HepG2 (cell line): Measurements from ENCODE around the gene UBE2G2. TPM values are rescaled to one million over a fixed set of nuclear protein-coding genes. Genes with fewer than 3 reads are reported as not detected.

Source experiments
- ATF7-NPFF ChIP-seq: sonication (generic); formaldehyde crosslinking; IDR thresholded peaks from 2 replicates; pipeline ENCODE4 v1.8.1; 2023; ENCODE audit warnings: mild to moderate bottlenecking, low read depth, missing genetic modification reagents, moderate library complexity
- BRCA1 ChIP-seq: sonication (generic); formaldehyde crosslinking; IDR thresholded peaks from 2 replicates; pipeline ENCODE4 v1.4.0; 2020; ENCODE audit warnings: missing genetic modification reagents
- DR1 ChIP-seq: sonication (generic); formaldehyde crosslinking; IDR thresholded peaks from 2 replicates; pipeline ENCODE4 v1.8.0; 2021; ENCODE audit warnings: mild to moderate bottlenecking, missing genetic modification reagents, inconsistent platforms
- EEA1 ChIP-seq: sonication (generic); formaldehyde crosslinking; IDR thresholded peaks from 2 replicates; pipeline ENCODE4 v1.5.1; 2020; ENCODE audit warnings: mild to moderate bottlenecking, missing genetic modification reagents, borderline replicate concordance
- ELF4 ChIP-seq: sonication (generic); formaldehyde crosslinking; IDR thresholded peaks from 2 replicates; pipeline ENCODE4 v1.5.0; 2020; ENCODE audit warnings: missing genetic modification reagents, mild to moderate bottlenecking, moderate library complexity, borderline replicate concordance
- FOXP4 ChIP-seq: sonication (generic); formaldehyde crosslinking; IDR thresholded peaks from 2 replicates; pipeline ENCODE4 v1.4.0; 2020; ENCODE audit warnings: missing genetic modification reagents
- HNRNPUL1 ChIP-seq: fragments of 200-400 bp; formaldehyde crosslinking; IDR thresholded peaks from 2 replicates; pipeline ENCODE4 v1.6.1; 2017; ENCODE audit warnings: low read depth, mild to moderate bottlenecking, low read length, moderate library complexity
- HOXA3 ChIP-seq: sonication (generic); formaldehyde crosslinking; IDR thresholded peaks from 2 replicates; pipeline ENCODE4 v1.5.0; 2020; ENCODE audit warnings: missing genetic modification reagents
- HOXA5 ChIP-seq: sonication (generic); formaldehyde crosslinking; IDR thresholded peaks from 2 replicates; pipeline ENCODE4 v1.4.0; 2020; ENCODE audit warnings: missing genetic modification reagents
- IRF9 ChIP-seq: sonication (generic); formaldehyde crosslinking; IDR thresholded peaks from 2 replicates; pipeline ENCODE4 v1.8.0; 2022; ENCODE audit warnings: missing genetic modification reagents, mild to moderate bottlenecking, borderline replicate concordance
- KAT7 ChIP-seq: IDR thresholded peaks from 2 replicates; pipeline ENCODE4 v1.6.1; 2018; ENCODE audit warnings: borderline replicate concordance, missing compliant biosample characterization
- MAZ ChIP-seq, 2 experiments: sonication (generic) in 1 of 2; formaldehyde crosslinking in 1 of 2; IDR thresholded peaks; 2 replicates each; pipeline versions ENCODE4 v1.5.0 to v1.6.1; 2012 to 2020; ENCODE audit warnings: low read depth in 2 of 2, mild to moderate bottlenecking in 2 of 2, borderline replicate concordance in 1 of 2, improper control_type of control experiment in 1 of 2, low read length in 1 of 2, missing genetic modification reagents in 1 of 2, moderate library complexity in 1 of 2
- NFATC3 ChIP-seq: sonication (generic); formaldehyde crosslinking; IDR thresholded peaks from 2 replicates; pipeline ENCODE4 v1.5.1; 2020; ENCODE audit warnings: mild to moderate bottlenecking, missing genetic modification reagents
- PHB2 ChIP-seq: fragments of 450-650 bp; IDR thresholded peaks from 2 replicates; pipeline ENCODE4 v1.6.1; 2018; ENCODE audit not compliant: partially characterized antibody
- PHF8 ChIP-seq: sonication (generic); formaldehyde crosslinking; IDR thresholded peaks from 2 replicates; pipeline ENCODE4 v1.5.0; 2020; ENCODE audit warnings: missing genetic modification reagents
- POLR2A ChIP-seq, 2 experiments: IDR thresholded peaks; 2 replicates each; pipeline ENCODE4 v1.6.1; 2011; ENCODE audit warnings: low read depth in 2 of 2, low read length in 2 of 2, mild to moderate bottlenecking in 1 of 2, moderate library complexity in 1 of 2; ENCODE audit not compliant: insufficient read depth in 1 of 2
- POLR2G ChIP-seq: fragments of 200-400 bp; formaldehyde crosslinking; IDR thresholded peaks from 2 replicates; pipeline ENCODE4 v1.6.1; 2018; ENCODE audit warnings: mild to moderate bottlenecking, low read depth, low read length, moderate library complexity
- RBFOX2 ChIP-seq: fragments of 200-400 bp; formaldehyde crosslinking; IDR thresholded peaks from 2 replicates; pipeline ENCODE4 v1.6.1; 2017; ENCODE audit warnings: low read depth, mild to moderate bottlenecking, low read length
- SP1 ChIP-seq, 2 experiments: fragments of 450-650 bp in 1 of 2; sonication (generic) in 1 of 2; formaldehyde crosslinking in 1 of 2; IDR thresholded peaks; 2 replicates each; pipeline versions ENCODE4 v1.4.0 to v1.6.1; 2016 to 2020; ENCODE audit warnings: missing genetic modification reagents in 1 of 2
- THAP11 ChIP-seq: IDR thresholded peaks from 2 replicates; pipeline ENCODE4 v1.6.1; 2016; ENCODE audit warnings: missing biosample characterization, missing genetic modification reagents
- ZFP1 ChIP-seq: IDR thresholded peaks from 2 replicates; pipeline ENCODE4 v1.6.1; 2016
- ZFY ChIP-seq: sonication (generic); formaldehyde crosslinking; IDR thresholded peaks from 2 replicates; pipeline ENCODE4 v1.4.0; 2020; ENCODE audit warnings: missing genetic modification reagents
- ZNF430 ChIP-seq: sonication (generic); formaldehyde crosslinking; IDR thresholded peaks from 2 replicates; pipeline ENCODE4 v1.9.0; 2021; ENCODE audit warnings: mild to moderate bottlenecking, missing genetic modification reagents
- ZNF446 ChIP-seq: sonication (generic); formaldehyde crosslinking; IDR thresholded peaks from 2 replicates; pipeline ENCODE4 v1.5.0; 2020; ENCODE audit warnings: mild to moderate bottlenecking, missing genetic modification reagents
- ZNF552 ChIP-seq: sonication (generic); formaldehyde crosslinking; IDR thresholded peaks from 2 replicates; pipeline ENCODE4 v1.9.0; 2022; ENCODE audit warnings: missing genetic modification reagents, mild to moderate bottlenecking, borderline replicate concordance
- ZNF709 ChIP-seq: sonication (generic); formaldehyde crosslinking; IDR thresholded peaks from 2 replicates; pipeline ENCODE4 v1.5.0; 2020; ENCODE audit warnings: mild to moderate bottlenecking, missing genetic modification reagents
- ZNF782 ChIP-seq: sonication (generic); formaldehyde crosslinking; IDR thresholded peaks from 2 replicates; pipeline ENCODE4 v1.4.0; 2020; ENCODE audit warnings: missing genetic modification reagents, mild to moderate bottlenecking, borderline replicate concordance
- ZSCAN25 ChIP-seq: sonication (generic); formaldehyde crosslinking; IDR thresholded peaks from 2 replicates; pipeline ENCODE4 v1.8.0; 2022; ENCODE audit warnings: mild to moderate bottlenecking, missing genetic modification reagents
- polyA plus RNA-seq, 8 experiments: library from polyadenylated mRNA; depleted of rRNA in 3 of 8; stranded (reverse) in 7 of 8; unstranded in 1 of 8; fragments of >200 nt; fragmentation: Illumina TruSeq in 4 of 8; extraction: Trizol in 4 of 8; gene quantifications; 2 replicates each; pipeline versions ENCODE4 v1.2.1 to v1.2.3, GENCODE V29; 2011 to 2016; ENCODE audit warnings: low read depth in 4 of 8, missing spikeins in 1 of 8, mixed read lengths in 1 of 8; ENCODE audit not compliant: insufficient read depth in 1 of 8
- total RNA-seq, 5 experiments: library from RNA; depleted of rRNA; stranded (reverse); fragments of >200 nt; fragmentation: Illumina TruSeq; extraction: Trizol; gene quantifications; 2 replicates each; pipeline ENCODE4 v1.2.3, GENCODE V29; 2016; ENCODE audit warnings: low read depth in 1 of 5

UBE2G2 gene
- total and polyA plus RNA-seq, 2 of the 13 experiments (the other 11 are each of a cell fraction or from before 2014, with no cell fraction given): 55.4 to 92.0 TPM

- TF ChIP-seq NFATC3 (CRISPR knock-in tag): no peak
- TF ChIP-seq RBFOX2: peak; percentile 76
- no peak for TF ChIP-seq IRF9
- TF ChIP-seq ZNF430 (CRISPR knock-in tag): 0 out of 2 replicates have a peak, but pooled peaks have one; percentile 39
- TF ChIP-seq KAT7 (CRISPR knock-in tag): peak; percentile 53; the same call in 1 of the 2 replicates
- TF ChIP-seq ZSCAN25 (CRISPR knock-in tag): 0 out of 2 replicates have a peak, but pooled peaks have one; percentile 3
- TF ChIP-seq ZNF709 (CRISPR knock-in tag): peak; percentile 56; the same call in 1 of the 2 replicates
- 0 out of 2 replicates have a peak, but pooled peaks have one; percentile 17 for TF ChIP-seq HOXA5 (CRISPR knock-in tag)
- TF ChIP-seq ZNF782 (CRISPR knock-in tag): no peak
- TF ChIP-seq HOXA3 (CRISPR knock-in tag): peak; percentile 45
- peak; percentile 70 to 71; a peak in 3 of 4 replicates for TF ChIP-seq POLR2A (IDR thresholded peaks at IDR 0.05; ENCODE audit: insufficient read depth in 1 of 2, low read depth in 2 of 2, low read length in 2 of 2)
- 0 out of 2 replicates have a peak, but pooled peaks have one; percentile 23 for TF ChIP-seq ZNF552 (CRISPR knock-in tag)
- TF ChIP-seq ZFY (CRISPR knock-in tag): peak; percentile 76
- TF ChIP-seq ZNF446 (CRISPR knock-in tag): 0 out of 2 replicates have a peak, but pooled peaks have one; percentile 21
- TF ChIP-seq FOXP4 (CRISPR knock-in tag): no peak
- TF ChIP-seq THAP11 (CRISPR knock-in tag): peak; percentile 15; the same call in 1 of the 2 replicates
- no peak for TF ChIP-seq SP1 (IDR thresholded peaks at IDR 0.05)
- 0 out of 2 replicates have a peak, but pooled peaks have one; percentile 40 for TF ChIP-seq SP1 (CRISPR knock-in tag; IDR thresholded peaks at IDR 0.05)
- no peak for TF ChIP-seq BRCA1 (CRISPR knock-in tag)
- TF ChIP-seq POLR2G: peak; percentile 66
- TF ChIP-seq ELF4 (CRISPR knock-in tag): no peak
- TF ChIP-seq PHF8 (CRISPR knock-in tag): peak; percentile 70
- TF ChIP-seq ZFP1 (CRISPR knock-in tag): no peak
- TF ChIP-seq ATF7-NPFF (CRISPR knock-in tag): peak; percentile 14; the same call in 1 of the 2 replicates
- no peak for TF ChIP-seq HNRNPUL1
- TF ChIP-seq DR1 (CRISPR knock-in tag): no peak; the same call in 1 of the 2 replicates
- no peak for TF ChIP-seq EEA1 (CRISPR knock-in tag)
- no peak for TF ChIP-seq PHB2
- TF ChIP-seq MAZ (IDR thresholded peaks at IDR 0.05; ENCODE audit: borderline replicate concordance, low read depth, low read length): no peak
- TF ChIP-seq MAZ (CRISPR knock-in tag; IDR thresholded peaks at IDR 0.05; ENCODE audit: low read depth): peak; percentile 62; the same call in 1 of the 2 replicates
Measured at GRCh38 chr21:44817914-44818639, 16.5 kb upstream of the UBE2G2 start, which contains the start of gene SUMO3 (continued).
